GM12878 (cell line): ENCODE data around the gene PET117. TPM values are rescaled to one million over a fixed set of nuclear protein-coding genes. Genes with fewer than 3 reads are reported as not detected.

Experiments used
- ATAC-seq: fragments of 200-7000 bp; cut with Tn5 transposase; 3 replicates; pipeline ENCODE4 v1.9.1; 2020; ENCODE audit warnings: mild to moderate bottlenecking, moderate library complexity
- BruUV-seq: library from RNA; stranded (reverse); fragments of 400-500 nt; replicated peaks from 2 replicates; lab custom pipeline; 2021; lab: Mats Ljungman, UMichigan
- CTCF ChIA-PET: fragments of 300-600 bp; sonication (Branson Sonifier 250); formaldehyde crosslinking; extraction: SDS; loops from one replicate; lab custom pipeline; 2021; ENCODE audit warnings: inconsistent platforms; lab: Yijun Ruan, JAX
- POLR2A ChIA-PET: fragments of 350-600 bp; formaldehyde crosslinking; extraction: SDS; loops from one replicate; lab custom pipeline; 2021; ENCODE audit warnings: inconsistent platforms; lab: Charles Lee
- RAD21 ChIA-PET: fragments of 300-600 bp; sonication (Branson Sonifier 250); formaldehyde crosslinking; loops from one replicate; lab custom pipeline; 2023; ENCODE audit warnings: antibody characterized with exemption; ENCODE audit not compliant: unreplicated experiment; lab: Charles Lee
- SMC1A ChIA-PET: fragments of 300-600 bp; sonication (Branson Sonifier 250); formaldehyde crosslinking; loops from one replicate; lab custom pipeline; 2023; ENCODE audit not compliant: unreplicated experiment, uncharacterized antibody; lab: Charles Lee
- DNase-seq: peaks from one replicate; pipeline ENCODE4 v3.0.0-alpha.2; 2011; ENCODE audit warnings: low read depth, low spot score
- FAIRE-seq: peaks from 3 replicates; lab custom pipeline; 2011; peaks lifted over from hg19 to GRCh38; lab: Jason Lieb, UNC
- H2AFZ ChIP-seq: 2 replicates; pipeline ENCODE4 v1.6.0; 2011; ENCODE audit warnings: low read depth, low read length, control low read depth; ENCODE audit not compliant: control insufficient read depth
- H3K27ac ChIP-seq: 2 replicates; pipeline ENCODE4 v1.5.1; 2011; ENCODE audit warnings: control low read depth; ENCODE audit not compliant: control insufficient read depth, insufficient read depth
- H3K27me3 ChIP-seq, 2 experiments: replicated peaks in 1 of 2; 2 replicates each; pipeline versions ENCODE4 v1.6.0 to v1.6.1; 2011; ENCODE audit warnings: low read length in 1 of 2; ENCODE audit not compliant: control insufficient read depth in 2 of 2, insufficient read depth in 2 of 2
- H3K36me3 ChIP-seq, 2 experiments: 2 replicates each; pipeline ENCODE4 v1.5.1; 2011; ENCODE audit warnings: low read length in 1 of 2; ENCODE audit not compliant: control insufficient read depth in 2 of 2, insufficient read depth in 2 of 2
- H3K4me1 ChIP-seq: 2 replicates; pipeline ENCODE4 v1.6.1; 2011; ENCODE audit warnings: mild to moderate bottlenecking, low read length, moderate library complexity, mixed read lengths; ENCODE audit not compliant: control insufficient read depth, insufficient read depth
- H3K4me2 ChIP-seq: 2 replicates; pipeline ENCODE4 v1.6.0; 2011; ENCODE audit warnings: control low read depth; ENCODE audit not compliant: control insufficient read depth, insufficient read depth
- H3K4me3 ChIP-seq: fragments of 200-600 bp; sonication (generic); 2 replicates; pipeline ENCODE4 v1.5.1; 2016
- H3K79me2 ChIP-seq: 2 replicates; pipeline ENCODE4 v1.6.0; 2011; ENCODE audit warnings: low read length; ENCODE audit not compliant: control insufficient read depth, insufficient read depth
- H3K9ac ChIP-seq: 2 replicates; pipeline ENCODE4 v1.8.0; 2011; ENCODE audit warnings: low read length, control low read depth, mixed read lengths; ENCODE audit not compliant: control insufficient read depth, insufficient read depth
- H3K9me3 ChIP-seq: replicated peaks from 3 replicates; pipeline ENCODE4 v1.5.1; 2011; ENCODE audit warnings: mild to moderate bottlenecking, low read length; ENCODE audit not compliant: control insufficient read depth, insufficient read depth
- H4K20me1 ChIP-seq: 2 replicates; pipeline ENCODE4 v1.6.0; 2011; ENCODE audit not compliant: control insufficient read depth, insufficient read depth
- BHLHE40 ChIP-seq, 2 experiments: fragments of 450-650 bp in 1 of 2; IDR thresholded peaks; 2 replicates each; pipeline ENCODE4 v1.6.1; 2011 to 2017; ENCODE audit warnings: low read depth in 2 of 2, borderline replicate concordance in 1 of 2, improper control_type of control experiment in 1 of 2, low read length in 1 of 2, mild to moderate bottlenecking in 1 of 2
- BRCA1 ChIP-seq: IDR thresholded peaks from 2 replicates; pipeline ENCODE4 v1.6.1; 2011; ENCODE audit warnings: low read depth, low read length, improper control_type of control experiment
- CEBPB ChIP-seq, 2 experiments: fragments of 150-350 bp in 1 of 2; IDR thresholded peaks; 2 replicates each; pipeline ENCODE4 v1.6.1; 2012 to 2014; ENCODE audit warnings: low read depth in 2 of 2, low read length in 2 of 2, borderline replicate concordance in 1 of 2, inconsistent platforms in 1 of 2
- CTCF ChIP-seq, 3 experiments: IDR thresholded peaks in 2 of 3; conservative IDR thresholded peaks in 1 of 3; 2 replicates each; pipeline ENCODE4 v1.5.1; 2011; ENCODE audit warnings: low read depth in 3 of 3, low read length in 3 of 3, mild to moderate bottlenecking in 3 of 3, control low read depth in 2 of 3, moderate library complexity in 2 of 3, inconsistent platforms in 1 of 3, mixed read lengths in 1 of 3; ENCODE audit not compliant: control insufficient read depth in 2 of 3, insufficient read depth in 1 of 3; ENCODE audit errors: extremely low read depth in 1 of 3
- GABPA ChIP-seq: IDR thresholded peaks from 2 replicates; pipeline ENCODE4 v1.6.1; 2014; ENCODE audit warnings: antibody characterized with exemption, low read depth, mild to moderate bottlenecking, inconsistent platforms
- KAT2A ChIP-seq: conservative IDR thresholded peaks from 2 replicates; pipeline ENCODE4 v1.6.1; 2011; ENCODE audit warnings: low read depth, low read length; ENCODE audit not compliant: control insufficient read depth
- SP1 ChIP-seq: IDR thresholded peaks from one replicate; pipeline ENCODE4 v1.6.1; 2011; ENCODE audit warnings: low read depth, low read length
- ZBTB33 ChIP-seq: fragments of 450-650 bp; IDR thresholded peaks from 2 replicates; pipeline ENCODE4 v1.6.1; 2017; ENCODE audit warnings: mild to moderate bottlenecking
- WGBS: methylation state at CpG from one replicate; pipeline ENCODE4 v1.1.6; 2016; ENCODE audit warnings: low lambda C conversion rate; ENCODE audit not compliant: insufficient replicate concordance, insufficient coverage; ENCODE audit errors: missing lambda C conversion rate; 5-methylcytosine and 5-hydroxymethylcytosine counted together
- in situ Hi-C: fragments of 300-500 bp; cut with MboI; formaldehyde crosslinking; loops from 9 replicates; pipeline ENCODE4 v1.14.3; 2018; ENCODE audit warnings: mixed read lengths
- intact Hi-C: fragments of 100-400 bp; cut with micrococcal nuclease; formaldehyde crosslinking; loops from one replicate; pipeline ENCODE4 v1.14.2; 2022; ENCODE audit not compliant: unreplicated experiment
- polyA plus RNA-seq, 11 experiments: library from polyadenylated mRNA; depleted of rRNA in 4 of 11; unstranded in 6 of 11; stranded (reverse) in 5 of 11; fragments of >200 nt; fragmentation: Nextera tagmentation in 4 of 11; fragmentation: Illumina TruSeq in 1 of 11; extraction: Ambion mirVana in 4 of 11; extraction: Trizol in 1 of 11; gene quantifications; 1 replicate in 1 of 11; 2 replicates in 10 of 11; pipeline versions ENCODE4 v1.2.1 to v1.2.3, GENCODE V29; 2011 to 2016; ENCODE audit warnings: inconsistent platforms in 2 of 11, missing spikeins in 2 of 11, low read depth in 1 of 11
- total RNA-seq, 4 experiments: library from RNA; depleted of rRNA in 3 of 4; stranded (reverse); fragments of >200 nt in 3 of 4; fragmentation: Illumina TruSeq in 1 of 4; extraction: Trizol in 1 of 4; gene quantifications; 2 replicates each; pipeline versions ENCODE4 v1.2.1 to v1.2.3, GENCODE V29; 2013 to 2021

Gene PET117
- total and polyA plus RNA-seq, 10 of the 15 experiments (the other 5 are each of a cell fraction or from before 2014, with no cell fraction given) = 6.0 to 20.6 (median 11.8) TPM

- TF ChIP-seq ZBTB33 = no peak
- no peak for TF ChIP-seq GABPA
- TF ChIP-seq, all 136 proteins: peak for 0
Observed at GRCh38 chr20:18164356-18164755, 26.7 kb downstream of the PET117 start (continued).

- Histone ChIP-seq H3K9me3 (no peaks in the 10 kb centered on the region), H3K36me3 (peaks cover 7 to 25% of the 10 kb centered on the region in 2 experiments), H3K4me3 (no peak overlapping the region), H3K27me3 (no peaks in the 10 kb centered on the region), H4K20me1 (no peaks in the 10 kb centered on the region), H2AFZ (no peak overlapping the region), H3K79me2 (no peaks in the 10 kb centered on the region), H3K4me2 (no peak overlapping the region), H3K27ac (no peak overlapping the region), H3K9ac (no peak overlapping the region), H3K4me1 (no peaks in the 10 kb centered on the region; the same call in 1 of the 2 replicates)
- intact Hi-C loops = no loop called here
- ChIA-PET POLR2A (no interaction called here), RAD21 (no interaction called here), CTCF (no interaction called here), SMC1A (interaction anchor here (0.7 kb wide), 1 partner anchor 869 kb away, joined by 3 read pairs; no protein-coding TSS in a partner anchor)
- 98% methylated on average over 3 of the region's 3 CpGs for WGBS
- ATAC-seq (no peak), FAIRE-seq (no peak), DNase-seq (no peak)
- no TSS peak for BruUV-seq
- no peak for TF ChIP-seq CTCF (IDR thresholded peaks at IDR 0.05 in 2 of 3, conservative IDR thresholded peaks at IDR 0.05 in 1 of 3; ENCODE audit: control insufficient read depth in 2 of 3, extremely low read depth in 1 of 3, insufficient read depth in 1 of 3, low read depth in 3 of 3, low read length in 3 of 3)
- no peak for TF ChIP-seq SP1
- no peak for TF ChIP-seq BHLHE40 (IDR thresholded peaks at IDR 0.05; ENCODE audit: borderline replicate concordance in 1 of 2, low read depth in 2 of 2, low read length in 1 of 2)
- no peak for TF ChIP-seq BRCA1
- TF ChIP-seq KAT2A = no peak
- TF ChIP-seq CEBPB (IDR thresholded peaks at IDR 0.05; ENCODE audit: borderline replicate concordance in 1 of 2, low read depth in 2 of 2, low read length in 2 of 2) = no peak
- in situ Hi-C loops = no loop called here
Observed at GRCh38 chr20:18165553-18165952, 27.9 kb downstream of the PET117 start.
